Subcutaneous abdominal adipose tissue (tissue), 5 donors: ENCODE results near the gene KCNJ6.

ENCODE experiments used
- H3K27ac ChIP-seq: one replicate; pipeline ENCODE4 v1.7.0; 2013; ENCODE audit warnings: low read depth, mild to moderate bottlenecking, inconsistent platforms, low read length, moderate library complexity
- H3K27me3 ChIP-seq, 5 donors: one replicate each; pipeline ENCODE4 v1.7.0; 2013; ENCODE audit warnings: low read length in 5 of 5, inconsistent platforms in 1 of 5; ENCODE audit not compliant: control insufficient read depth in 5 of 5, insufficient read depth in 4 of 5
- H3K36me3 ChIP-seq, 5 donors: one replicate each; pipeline ENCODE4 v1.7.0; 2013; ENCODE audit warnings: low read length in 5 of 5; ENCODE audit not compliant: control insufficient read depth in 5 of 5, insufficient read depth in 5 of 5
- H3K4me1 ChIP-seq, 5 donors: one replicate each; pipeline ENCODE4 v1.7.0; 2013; ENCODE audit warnings: low read length in 5 of 5, mild to moderate bottlenecking in 3 of 5, moderate library complexity in 1 of 5; ENCODE audit not compliant: control insufficient read depth in 5 of 5, insufficient read depth in 5 of 5
- H3K4me3 ChIP-seq, 5 donors: one replicate each; pipeline ENCODE4 v1.7.0; 2013; ENCODE audit warnings: low read length in 5 of 5, low read depth in 1 of 5
- H3K9ac ChIP-seq, 5 donors: one replicate each; pipeline ENCODE4 v1.7.0; 2013; ENCODE audit warnings: low read length in 5 of 5, mild to moderate bottlenecking in 4 of 5, moderate library complexity in 3 of 5
- H3K9me3 ChIP-seq, 5 donors: one replicate each; pipeline ENCODE4 v1.7.0; 2013; ENCODE audit warnings: low read length in 5 of 5; ENCODE audit not compliant: control insufficient read depth in 5 of 5
- donor health status: healthy.
- donor health status: healthy.
- donor health status: healthy.
- donor health status: healthy.
- donor health status: healthy.

Gene KCNJ6

DNA sequence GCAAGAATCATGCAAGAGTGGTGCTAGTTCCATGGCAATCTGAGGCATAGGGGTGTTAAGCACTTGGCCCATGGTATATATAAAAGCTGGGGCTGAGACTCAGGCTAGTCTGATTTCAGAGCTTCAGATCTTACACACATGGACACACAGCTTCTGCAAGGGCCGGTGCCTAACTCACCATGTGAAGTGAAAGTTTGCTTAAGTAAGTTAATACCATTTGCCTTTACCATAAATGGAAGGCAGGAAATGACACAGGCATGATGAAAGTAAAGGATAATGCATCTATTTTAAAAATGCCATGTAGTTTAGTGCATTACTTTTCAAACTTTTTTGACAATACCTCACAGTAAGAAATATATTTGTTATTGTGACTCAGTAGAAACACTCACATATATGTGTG lies 122.6 kb downstream of the KCNJ6 start:
- Histone ChIP-seq H3K36me3 (no peaks in the 10 kb centered on the region), H3K27ac (no peak overlapping the region), H3K27me3 (no peaks in the 10 kb centered on the region), H3K4me3 (no peak overlapping the region), H3K4me1 (peaks cover 0 to 3% (median 0%) of the 10 kb centered on the region in 5 donors), H3K9me3 (peaks cover 0 to 13% (median 5%) of the 10 kb centered on the region in 5 donors), H3K9ac (no peak overlapping the region)

DNA sequence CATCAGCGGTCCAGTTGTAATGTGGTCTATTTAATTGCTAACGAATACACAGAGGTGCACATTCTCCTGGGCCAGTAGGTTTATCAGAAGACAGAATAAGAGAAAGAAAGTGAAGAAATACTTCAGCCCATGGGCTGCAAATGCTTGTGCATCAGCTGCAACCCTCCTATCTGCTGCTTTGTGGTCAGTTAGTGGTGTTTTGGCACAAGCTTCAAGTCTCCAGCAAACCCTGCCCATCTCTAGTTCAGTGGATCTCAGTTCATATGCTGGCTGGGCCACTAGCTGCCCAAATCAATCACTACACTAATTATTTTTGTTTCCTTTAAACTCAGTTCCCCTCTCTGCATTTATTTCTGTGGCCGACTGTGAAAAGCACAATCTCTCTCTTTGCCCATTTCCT lies 124.2 kb downstream of the KCNJ6 start:
- Histone ChIP-seq H3K36me3 (no peaks in the 10 kb centered on the region), H3K4me3 (no peak overlapping the region), H3K27me3 (no peaks in the 10 kb centered on the region)

DNA sequence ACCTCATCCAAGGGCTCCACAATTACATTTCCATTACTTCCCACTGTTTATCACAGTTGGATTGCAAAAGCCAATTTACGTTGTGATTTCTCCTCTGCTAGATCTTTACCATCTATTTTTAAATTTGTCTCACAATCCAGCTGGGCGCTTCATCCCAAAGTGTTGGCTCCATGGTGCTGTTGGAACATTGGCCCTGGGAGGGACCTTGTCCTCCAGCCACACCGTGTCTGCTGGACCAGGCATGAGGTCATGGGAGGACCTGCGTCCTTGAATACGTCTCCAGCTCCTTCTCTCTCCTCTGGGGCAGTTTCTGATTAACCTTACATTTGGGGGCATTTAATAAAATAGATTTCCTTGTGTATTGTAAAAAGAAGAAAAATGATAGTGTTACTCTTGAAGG lies 125.4 kb downstream of the KCNJ6 start:
- Histone ChIP-seq H3K36me3 (no peaks in the 10 kb centered on the region), H3K27ac (no peak overlapping the region), H3K9ac (no peak overlapping the region), H3K4me1 (peaks cover 0 to 3% (median 0%) of the 10 kb centered on the region in 5 donors), H3K4me3 (no peak overlapping the region), H3K27me3 (no peaks in the 10 kb centered on the region), H3K9me3 (peaks cover 0 to 16% (median 5%) of the 10 kb centered on the region in 5 donors)

More for the DNA sequence above, 124.2 kb downstream of the KCNJ6 start:
- peaks cover 0 to 3% (median 0%) of the 10 kb centered on the region in 5 donors for H3K4me1 ChIP-seq
- peaks cover 0 to 16% (median 5%) of the 10 kb centered on the region in 5 donors for H3K9me3 ChIP-seq
- no peak overlapping the region for H3K9ac ChIP-seq
- H3K27ac ChIP-seq, result no peak overlapping the region

DNA sequence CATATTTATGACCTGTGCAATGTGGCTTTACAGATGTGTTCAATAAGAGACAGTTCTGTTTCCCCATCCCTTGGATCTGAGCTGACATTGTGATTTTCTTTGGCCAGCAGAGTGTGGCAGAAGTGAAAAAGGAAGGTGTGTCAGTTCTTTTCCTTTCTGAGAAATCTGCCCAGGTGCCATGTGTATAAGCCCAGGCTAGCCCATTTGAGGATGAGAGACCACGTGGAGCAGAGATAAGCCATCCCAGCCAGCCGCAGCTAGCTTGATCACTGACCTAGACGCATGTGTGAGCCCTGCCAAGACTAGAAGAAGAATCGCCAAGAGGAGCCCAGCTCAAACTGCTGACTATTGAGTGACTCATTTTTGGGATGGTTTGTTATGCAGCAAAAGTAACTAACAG lies 127.8 kb downstream of the KCNJ6 start:
- no peak overlapping the region for H3K9ac ChIP-seq
- H3K9me3 ChIP-seq, result peaks cover 0 to 16% (median 5%) of the 10 kb centered on the region in 5 donors
- no peaks in the 10 kb centered on the region for H3K36me3 ChIP-seq
- no peak overlapping the region for H3K27ac ChIP-seq
- peaks cover 0 to 4% (median 0%) of the 10 kb centered on the region in 5 donors for H3K27me3 ChIP-seq
- no peak overlapping the region for H3K4me3 ChIP-seq
- peaks cover 0 to 3% (median 0%) of the 10 kb centered on the region in 5 donors for H3K4me1 ChIP-seq

DNA sequence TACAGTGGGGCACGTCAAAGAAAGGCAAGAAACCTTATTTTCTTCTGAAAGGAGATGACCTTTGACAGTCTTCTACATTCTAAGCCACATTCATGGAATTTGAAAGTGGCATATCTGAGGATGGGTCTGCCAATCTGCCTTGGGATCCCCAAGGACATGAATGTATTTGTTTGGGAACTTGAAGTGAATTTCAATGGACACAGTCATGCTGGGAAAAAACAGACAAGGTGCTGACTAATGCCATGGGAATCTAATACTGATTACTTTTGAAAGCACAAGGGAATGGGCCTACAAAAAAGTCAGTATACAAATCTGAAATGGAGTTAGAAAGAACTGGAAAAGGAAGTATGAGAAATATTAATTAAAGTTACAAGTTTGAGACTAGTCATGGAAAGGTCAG lies 128.8 kb downstream of the KCNJ6 start:
- H3K4me3 ChIP-seq, result no peak overlapping the region
- no peak overlapping the region for H3K27ac ChIP-seq
- no peak overlapping the region for H3K9ac ChIP-seq
- H3K36me3 ChIP-seq, result no peaks in the 10 kb centered on the region
- peaks cover 0 to 16% (median 8%) of the 10 kb centered on the region in 5 donors for H3K9me3 ChIP-seq
- peaks cover 0 to 3% (median 0%) of the 10 kb centered on the region in 5 donors for H3K4me1 ChIP-seq
- H3K27me3 ChIP-seq, result peaks cover 0 to 4% (median 0%) of the 10 kb centered on the region in 5 donors

DNA sequence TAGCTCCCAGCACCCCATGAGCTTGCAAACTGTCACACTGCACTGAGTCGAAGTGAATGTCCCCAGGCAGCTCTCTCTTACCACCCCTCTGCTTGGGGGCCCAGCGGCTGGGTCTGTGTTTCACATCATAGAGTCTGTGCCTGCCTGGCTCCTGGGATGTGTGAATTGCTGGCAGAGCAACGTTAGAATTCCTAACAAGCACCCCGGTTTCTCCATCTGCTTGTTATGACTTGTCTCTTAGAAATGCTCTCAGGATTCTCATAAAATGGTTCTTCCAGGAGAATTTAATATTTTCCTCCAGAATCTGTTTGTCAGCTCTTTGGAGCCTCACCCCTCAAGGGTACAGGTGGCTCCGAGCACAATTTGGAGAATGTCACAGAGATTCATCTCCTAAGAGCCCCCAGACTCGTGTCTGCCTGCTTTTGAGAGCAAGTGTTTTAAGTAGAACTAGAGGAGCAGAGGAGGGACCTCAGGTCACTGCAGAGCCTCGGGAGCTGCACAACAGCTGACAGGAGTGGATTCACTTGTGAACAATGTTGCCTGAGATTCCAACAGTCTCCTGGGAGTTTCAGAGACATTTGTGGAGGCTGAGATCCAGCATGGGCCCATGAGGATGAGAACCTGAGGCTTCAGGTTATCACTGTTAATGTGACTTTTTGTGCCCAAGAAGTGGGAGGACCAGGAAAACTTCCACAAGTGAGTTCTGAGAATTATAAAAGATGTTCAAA lies 131.5 kb downstream of the KCNJ6 start:
- Histone ChIP-seq H3K27ac (no peak overlapping the region), H3K36me3 (no peaks in the 10 kb centered on the region)

DNA sequence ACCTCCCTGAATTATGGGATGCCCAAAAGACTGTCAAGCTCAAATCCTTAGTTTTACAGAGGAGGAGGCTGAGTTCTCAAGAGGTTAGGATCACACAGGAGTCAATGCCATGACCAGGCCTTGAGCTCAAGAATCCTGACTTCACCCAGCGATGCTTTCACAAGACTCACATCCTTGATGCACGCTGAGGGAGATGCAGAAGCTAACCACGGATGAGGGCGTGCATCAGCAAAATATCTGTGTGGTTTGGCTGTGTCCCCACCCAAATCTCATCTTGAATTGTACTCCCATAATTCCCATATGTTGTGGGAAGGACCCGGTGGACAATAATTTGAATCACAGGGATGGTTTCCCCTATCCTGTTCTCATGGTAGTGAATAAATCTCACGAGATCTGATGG lies 133.2 kb downstream of the KCNJ6 start:
- H3K9ac ChIP-seq, result no peak overlapping the region

More for the DNA sequence above, 131.5 kb downstream of the KCNJ6 start:
- no peaks in the 10 kb centered on the region for H3K4me1 ChIP-seq
- peaks cover 0 to 4% (median 0%) of the 10 kb centered on the region in 5 donors for H3K27me3 ChIP-seq
- peaks cover 0 to 24% (median 15%) of the 10 kb centered on the region in 5 donors for H3K9me3 ChIP-seq
- no peak overlapping the region for H3K9ac ChIP-seq
- H3K4me3 ChIP-seq, result no peak overlapping the region

DNA sequence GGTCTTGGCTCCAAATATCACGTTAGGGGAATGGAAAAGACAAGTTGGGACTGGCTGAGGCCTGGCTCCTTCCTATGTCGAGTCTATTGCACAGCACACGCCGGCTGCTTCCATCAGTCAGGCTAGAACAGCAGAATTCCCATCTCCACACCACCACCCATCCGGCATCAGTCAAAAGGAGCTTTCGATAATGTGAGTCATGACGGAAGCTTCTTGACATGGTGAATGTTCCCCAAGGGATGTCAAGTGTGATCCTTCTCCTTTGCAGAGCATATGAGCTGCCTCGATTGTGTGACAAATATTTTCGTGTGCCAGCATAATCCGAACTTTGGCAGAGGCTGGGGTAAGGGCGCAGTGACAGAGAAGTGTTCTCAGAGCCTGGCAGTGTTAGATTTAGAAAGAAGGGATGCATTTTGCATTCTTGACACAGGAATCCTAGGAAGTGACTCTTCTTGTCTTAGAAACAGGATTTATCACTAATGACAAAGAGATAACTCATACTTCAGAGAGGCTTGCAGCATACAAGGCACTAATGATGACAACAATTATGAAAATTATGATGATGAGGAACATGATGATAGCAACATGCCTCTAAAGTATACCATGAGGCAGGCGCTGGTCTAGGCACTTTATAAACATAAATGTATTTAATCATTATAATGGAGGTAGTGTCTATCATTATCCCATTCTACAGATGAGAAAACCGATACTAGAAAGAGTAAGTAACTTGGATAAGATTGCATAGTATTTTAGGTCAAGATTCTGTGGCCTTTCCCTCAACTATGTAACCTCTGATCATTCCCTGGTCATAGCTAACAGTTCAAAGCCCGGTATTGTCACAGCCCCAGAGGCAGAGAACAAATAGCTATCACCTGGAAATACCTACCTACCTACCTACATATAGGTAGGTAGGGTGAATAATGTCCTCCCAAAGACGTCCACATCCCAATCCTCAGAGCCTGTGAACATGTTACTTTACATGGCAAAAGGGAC lies 135.0 kb downstream of the KCNJ6 start:
- no peak overlapping the region for H3K27ac ChIP-seq
- H3K27me3 ChIP-seq, result peaks cover 0 to 4% (median 0%) of the 10 kb centered on the region in 5 donors
- no peak overlapping the region for H3K4me3 ChIP-seq
- H3K9me3 ChIP-seq, result peaks cover 0 to 19% (median 8%) of the 10 kb centered on the region in 5 donors
- no peaks in the 10 kb centered on the region for H3K4me1 ChIP-seq
- no peaks in the 10 kb centered on the region for H3K36me3 ChIP-seq
- no peak overlapping the region for H3K9ac ChIP-seq

More for the DNA sequence above, 133.2 kb downstream of the KCNJ6 start:
- H3K36me3 ChIP-seq, result no peaks in the 10 kb centered on the region
- H3K27ac ChIP-seq, result no peak overlapping the region
- peaks cover 0 to 4% (median 0%) of the 10 kb centered on the region in 5 donors for H3K27me3 ChIP-seq
- H3K4me3 ChIP-seq, result no peak overlapping the region
- no peaks in the 10 kb centered on the region for H3K4me1 ChIP-seq
- peaks cover 0 to 19% (median 8%) of the 10 kb centered on the region in 5 donors for H3K9me3 ChIP-seq

DNA sequence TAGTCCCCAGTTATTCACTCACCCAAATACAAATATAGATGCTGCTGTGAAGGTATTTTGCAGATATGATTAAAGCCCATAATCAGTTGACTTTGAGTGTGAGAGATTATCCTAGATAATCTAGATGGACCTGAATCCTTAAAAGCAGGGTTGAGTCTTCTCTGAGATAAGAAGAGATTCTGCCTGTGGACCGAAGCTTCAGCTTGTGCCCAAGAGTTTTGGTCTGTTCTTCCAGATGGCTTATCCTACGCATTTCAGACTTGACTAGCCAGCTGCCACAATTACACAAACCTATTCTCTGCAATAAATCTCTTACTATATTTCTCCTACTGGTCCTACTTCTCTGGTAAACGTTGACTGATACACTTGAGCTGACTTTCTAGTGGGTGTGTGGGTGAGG lies 145.1 kb downstream of the KCNJ6 start:
- H3K27ac ChIP-seq, result no peak overlapping the region
- no peaks in the 10 kb centered on the region for H3K36me3 ChIP-seq
- H3K4me1 ChIP-seq, result no peaks in the 10 kb centered on the region
- H3K9me3 ChIP-seq, result no peaks in the 10 kb centered on the region
- no peak overlapping the region for H3K9ac ChIP-seq
- no peak overlapping the region for H3K4me3 ChIP-seq
- peaks cover 0 to 10% (median 0%) of the 10 kb centered on the region in 5 donors for H3K27me3 ChIP-seq
